IPS DF 19.7 (cell line): ENCODE data around the gene SLAMF8.

Source experiments
- DNase-seq: peaks from one replicate; pipeline ENCODE4 v3.0.0-alpha.2; 2013; ENCODE audit warnings: low read depth, low spot score

SLAMF8 gene

DNA sequence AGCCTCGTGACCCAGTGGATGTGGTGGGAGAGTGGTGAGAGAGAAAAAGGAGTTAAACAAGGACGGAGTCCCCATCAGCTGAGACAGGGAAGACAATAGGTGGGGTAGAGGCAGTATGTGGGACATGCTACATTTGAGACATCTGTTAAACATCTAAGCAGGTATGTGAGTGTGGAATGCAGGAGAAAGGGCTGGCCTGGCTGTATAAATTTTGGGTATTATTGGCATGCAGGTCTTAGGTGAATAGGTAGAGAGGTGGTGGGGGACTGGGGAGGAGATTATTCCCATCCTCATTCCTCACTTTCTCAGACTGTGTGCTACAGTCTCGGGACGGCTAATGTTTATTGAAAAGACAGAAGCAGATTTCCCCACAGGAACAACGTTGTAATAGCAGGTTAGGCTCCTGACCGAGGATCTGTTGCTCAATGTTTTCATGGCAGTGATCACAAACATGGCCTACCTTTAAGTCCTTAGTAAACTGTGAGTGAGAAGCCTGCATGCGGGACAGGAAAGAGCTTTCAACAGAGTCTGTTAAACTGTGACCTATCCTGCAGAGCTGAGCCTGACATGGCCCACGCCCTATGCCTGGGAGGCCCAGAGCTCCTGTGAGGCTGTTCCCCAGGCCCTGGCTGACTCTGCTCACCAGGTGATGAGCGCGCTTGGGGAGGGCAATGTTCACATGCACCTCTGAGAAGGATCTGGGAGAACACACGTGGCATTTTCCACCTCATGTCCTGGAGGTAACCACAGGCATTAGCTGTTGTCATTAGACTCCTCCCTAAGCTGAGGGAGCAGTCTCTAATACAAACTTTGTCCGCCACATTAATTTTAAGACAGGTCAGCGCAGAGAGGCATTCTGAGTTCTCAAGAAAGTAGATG, 19.3 kb downstream of the SLAMF8 start:
- DNase-seq, result no peak

DNA sequence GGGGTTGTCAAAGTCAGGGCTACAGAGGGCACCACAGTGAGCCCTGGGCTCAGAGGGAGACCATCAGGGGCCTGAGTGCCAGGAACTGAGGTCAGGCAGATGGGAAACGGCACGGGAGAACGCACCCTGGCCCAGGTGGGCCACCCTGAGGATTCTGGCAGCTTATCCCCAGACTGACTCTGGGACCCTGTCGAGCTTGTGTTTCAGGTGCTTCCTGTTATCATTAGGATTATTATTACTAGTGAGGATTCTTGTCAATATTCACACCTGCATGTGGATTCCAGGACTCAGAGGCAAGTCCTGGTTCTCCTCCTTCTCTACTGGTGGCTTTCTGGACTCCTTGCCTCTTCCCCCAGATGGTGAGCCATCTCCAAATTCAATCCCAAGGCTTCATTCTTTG, 20.6 kb downstream of the SLAMF8 start:
- no peak for DNase-seq

DNA sequence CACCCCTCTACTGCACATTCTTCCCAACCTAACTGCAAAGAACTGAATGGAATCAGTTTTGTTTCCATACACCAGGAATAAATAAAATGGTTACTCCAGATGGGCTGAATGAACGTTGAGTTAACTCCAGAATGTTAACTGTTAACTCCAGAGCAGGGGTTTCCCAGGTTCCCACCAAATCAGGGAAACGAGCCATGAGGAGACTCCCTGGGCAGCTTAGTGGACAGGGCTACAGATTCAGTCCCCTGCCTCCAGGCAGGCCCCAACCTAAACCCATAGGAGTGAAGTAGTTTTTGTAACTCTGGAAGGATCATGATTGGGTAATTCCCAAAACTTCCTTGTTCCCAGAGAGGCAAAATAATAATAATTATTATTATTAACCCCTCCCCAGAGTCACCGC, 21.7 kb downstream of the SLAMF8 start:
- DNase-seq, result no peak

DNA sequence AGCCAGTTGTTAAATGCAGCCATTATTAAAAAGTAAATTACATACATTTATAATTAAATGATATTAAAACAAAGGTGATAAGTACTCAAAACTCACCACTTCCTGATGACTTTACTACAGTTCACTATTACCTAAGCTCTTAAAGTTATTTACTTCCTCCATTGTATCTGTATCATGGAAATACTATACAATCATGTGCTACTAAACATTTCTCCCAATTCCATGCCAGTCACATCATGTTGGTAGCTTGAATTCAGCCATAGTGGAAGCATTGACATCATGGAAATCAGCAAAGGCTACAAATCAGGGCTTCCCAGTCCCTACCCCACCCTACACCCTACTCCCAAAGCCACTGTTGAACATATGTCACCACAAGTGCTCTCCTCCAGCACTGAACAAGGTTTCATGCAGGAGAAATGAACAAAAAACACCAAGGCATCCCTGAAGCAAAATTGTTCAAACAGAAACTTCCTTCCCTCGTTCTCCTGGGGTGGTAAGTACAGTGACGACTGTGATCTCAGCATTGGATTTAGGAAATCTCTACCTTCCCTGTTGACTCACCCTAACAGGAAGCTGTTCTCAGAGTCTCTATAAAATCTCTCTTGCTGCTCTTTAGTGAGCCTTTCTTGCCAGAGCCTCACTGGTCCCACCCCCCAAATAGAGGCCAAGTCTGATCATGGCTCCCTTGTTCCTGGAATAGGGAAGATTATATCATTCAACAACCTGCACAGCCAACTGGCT, 23.1 kb downstream of the SLAMF8 start:
- DNase-seq, result no peak

DNA sequence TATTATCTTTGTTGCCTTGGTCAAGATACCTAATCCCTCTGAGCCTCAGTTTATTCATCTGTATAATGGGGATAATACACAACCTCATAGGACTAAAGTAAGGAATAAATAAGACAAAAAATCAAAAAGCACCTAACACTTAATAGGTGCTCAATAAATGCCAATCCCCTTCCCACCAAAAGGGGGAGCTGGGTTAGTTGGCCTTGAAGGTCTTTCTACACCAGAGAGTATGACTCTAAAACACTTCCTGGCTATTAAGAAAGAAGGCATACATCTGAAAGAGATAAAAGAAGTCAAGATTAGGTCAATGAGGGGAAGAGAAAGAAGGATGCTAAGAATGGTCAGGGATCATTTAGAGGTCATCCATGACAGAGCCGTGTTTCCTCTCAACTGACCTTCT, 24.7 kb downstream of the SLAMF8 start:
- no peak for DNase-seq

DNA sequence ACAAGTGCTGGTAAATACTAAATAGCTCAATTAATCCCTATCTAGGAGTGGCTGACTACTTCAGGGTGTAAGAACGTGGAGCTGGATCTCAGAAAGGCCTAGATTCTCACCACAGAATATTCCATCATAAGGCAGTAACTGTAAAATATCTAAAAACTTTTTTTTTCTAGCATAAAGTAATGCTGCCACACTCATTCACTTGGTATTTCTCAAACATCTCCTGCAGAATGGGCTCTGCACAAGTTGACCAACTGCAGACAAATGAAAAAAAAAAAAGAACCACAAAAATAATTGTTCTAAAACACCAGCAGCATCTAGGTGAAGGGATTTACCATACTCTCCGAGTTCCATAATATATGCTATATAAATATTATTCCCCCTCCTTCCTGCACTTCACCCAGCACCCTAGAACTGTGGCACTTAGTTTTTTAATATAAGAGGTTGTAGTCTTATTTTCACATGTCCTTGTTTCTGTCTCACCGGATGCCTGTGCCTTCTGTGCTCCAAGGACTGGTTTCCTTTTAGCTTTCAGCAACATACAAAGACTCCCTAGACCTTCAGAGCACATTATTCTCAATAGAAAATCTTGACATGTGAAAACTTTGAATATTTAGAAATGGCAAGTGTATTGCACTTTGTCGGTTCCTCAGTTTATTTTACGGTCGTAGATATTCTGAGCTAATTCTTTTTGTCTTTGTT, 26.9 kb downstream of the SLAMF8 start:
- DNase-seq, result no peak

DNA sequence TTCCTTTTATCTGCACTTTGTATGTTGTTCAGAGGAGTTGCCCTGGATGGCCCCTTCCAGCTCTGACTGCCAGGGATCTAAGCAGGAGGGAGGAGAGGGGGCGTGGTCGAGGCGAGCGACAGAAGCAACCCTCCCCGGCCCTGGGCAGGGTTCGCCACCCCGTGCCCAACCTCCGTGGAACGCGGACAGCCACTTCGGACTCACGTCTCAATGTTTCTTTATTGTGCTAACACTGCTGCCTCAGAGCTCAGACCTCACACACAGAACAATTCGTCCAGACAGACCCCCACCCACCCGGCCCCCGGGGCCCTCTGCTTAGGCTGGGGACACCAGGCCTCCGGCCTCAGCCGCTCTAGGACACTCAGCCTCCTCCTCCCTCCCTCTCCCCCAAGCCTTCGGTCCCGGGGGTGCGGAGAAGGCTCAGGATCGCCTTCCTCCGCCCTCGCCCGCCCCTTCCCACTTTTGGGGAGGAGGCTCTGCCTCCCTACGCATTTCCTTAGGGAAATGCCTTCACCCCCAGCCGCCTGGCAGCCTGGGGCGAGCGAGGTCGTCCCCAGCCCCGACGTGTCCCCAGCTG, 27.5 kb downstream of the SLAMF8 start:
- DNase-seq, result no peak

DNA sequence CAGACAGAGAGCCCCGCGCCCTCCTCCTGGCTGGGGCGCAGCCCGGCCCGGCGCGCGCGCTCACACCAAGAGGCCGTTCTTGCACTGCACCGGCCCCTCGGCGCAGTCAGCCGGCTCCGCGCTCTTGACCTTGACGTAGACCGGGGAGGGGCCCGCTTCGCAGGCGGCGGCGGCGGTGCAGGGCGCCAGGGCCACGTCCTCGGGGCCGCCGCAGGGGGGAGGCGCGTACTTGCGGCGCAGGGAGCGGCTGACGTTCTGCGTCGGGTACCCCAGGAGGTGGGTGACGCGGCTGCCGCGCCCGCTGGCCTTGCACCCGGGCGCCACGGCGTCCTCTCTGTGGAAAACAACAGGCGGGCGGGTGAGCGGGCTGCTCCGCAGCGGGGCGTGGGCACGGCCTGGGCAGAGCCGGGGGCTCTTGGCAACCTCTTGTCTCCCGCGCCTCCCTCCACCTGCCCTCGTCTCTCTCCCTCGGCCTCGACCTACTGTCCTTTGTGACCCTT, 28.1 kb downstream of the SLAMF8 start:
- no peak for DNase-seq

DNA sequence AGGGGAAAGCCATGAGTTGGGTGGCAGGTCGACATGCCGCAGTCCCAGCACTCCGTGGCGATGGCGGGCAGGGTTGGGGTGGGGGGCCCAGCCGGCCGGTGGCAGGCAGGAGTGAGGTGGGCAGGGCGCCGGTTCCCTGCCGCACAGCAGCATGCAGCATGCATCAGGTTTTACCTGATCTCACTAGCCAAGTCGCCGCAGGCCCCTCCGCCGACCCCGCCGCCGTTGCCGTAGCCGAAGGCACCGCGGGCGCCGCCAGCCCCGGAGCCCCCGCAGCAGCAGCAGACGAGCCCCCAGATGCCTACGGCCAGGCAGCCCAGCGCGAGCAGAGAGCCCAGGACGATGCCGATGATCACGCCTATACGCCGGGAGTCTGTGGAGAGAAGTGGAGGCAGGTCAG, 29.0 kb downstream of the SLAMF8 start:
- DNase-seq, result no peak

DNA sequence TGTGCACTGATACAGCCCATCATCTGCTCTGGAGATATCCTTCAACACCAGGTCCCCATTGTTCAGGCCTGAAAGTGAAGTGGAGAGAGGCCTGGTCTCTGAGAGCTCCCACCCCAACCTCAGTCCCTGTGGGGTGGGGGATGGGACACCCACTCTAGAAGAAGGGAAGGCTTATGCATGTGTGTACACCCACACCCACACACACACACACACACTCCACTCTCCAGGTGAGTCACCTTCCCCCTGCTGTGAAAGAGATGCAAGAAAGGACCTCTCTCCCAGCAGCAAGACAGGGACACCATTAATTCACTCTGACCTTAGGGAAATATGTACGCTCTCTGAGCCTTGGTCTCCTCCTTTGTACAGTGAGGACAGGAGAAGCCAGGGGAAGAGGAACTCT, 29.9 kb downstream of the SLAMF8 start:
- DNase-seq, result no peak

DNA sequence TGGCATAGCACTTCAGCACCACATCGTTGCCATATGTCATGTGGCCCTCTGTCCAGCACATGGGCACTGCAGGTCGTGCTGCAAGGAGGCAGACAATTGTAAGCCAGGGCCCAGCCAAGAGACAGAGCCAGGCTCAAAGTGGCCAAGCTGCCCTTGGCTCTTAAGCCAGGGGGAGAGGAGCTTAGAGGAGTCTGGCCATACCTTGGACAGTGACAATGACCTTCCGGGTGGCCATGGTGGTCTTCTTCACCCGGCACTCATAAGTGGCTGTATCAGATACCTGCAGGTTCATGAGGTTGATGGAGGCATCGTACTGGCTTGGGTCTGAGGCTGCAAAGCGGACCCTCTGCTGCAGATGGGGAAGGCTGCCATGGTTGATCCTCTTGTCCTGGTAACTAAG, 31.2 kb downstream of the SLAMF8 start:
- no peak for DNase-seq

DNA sequence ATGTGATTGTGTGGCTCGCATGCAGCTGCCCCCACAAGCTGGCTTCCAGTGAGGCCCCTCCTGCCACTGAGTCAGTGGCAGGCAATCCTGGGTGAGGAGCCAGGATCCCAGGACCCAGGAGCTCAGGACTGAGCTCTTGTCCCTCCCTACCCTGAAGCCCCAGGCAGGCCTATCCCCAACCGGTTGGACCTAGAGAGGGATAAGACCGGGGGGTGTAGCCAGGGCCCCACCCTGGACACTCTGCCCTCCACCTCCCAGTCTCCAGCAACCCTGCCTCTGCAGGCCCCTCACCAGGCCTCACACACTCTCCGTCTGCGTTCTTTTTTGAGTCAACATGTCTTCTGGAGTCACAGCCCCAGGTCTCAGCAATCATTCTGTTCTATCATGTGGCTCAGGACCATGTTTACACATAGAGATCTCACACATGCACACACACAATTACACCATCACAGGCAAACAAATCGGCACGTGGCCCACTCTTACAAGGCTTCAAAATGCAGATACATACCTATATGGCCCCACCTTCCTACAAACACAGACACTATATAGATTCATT, 33.2 kb downstream of the SLAMF8 start:
- no peak for DNase-seq

DNA sequence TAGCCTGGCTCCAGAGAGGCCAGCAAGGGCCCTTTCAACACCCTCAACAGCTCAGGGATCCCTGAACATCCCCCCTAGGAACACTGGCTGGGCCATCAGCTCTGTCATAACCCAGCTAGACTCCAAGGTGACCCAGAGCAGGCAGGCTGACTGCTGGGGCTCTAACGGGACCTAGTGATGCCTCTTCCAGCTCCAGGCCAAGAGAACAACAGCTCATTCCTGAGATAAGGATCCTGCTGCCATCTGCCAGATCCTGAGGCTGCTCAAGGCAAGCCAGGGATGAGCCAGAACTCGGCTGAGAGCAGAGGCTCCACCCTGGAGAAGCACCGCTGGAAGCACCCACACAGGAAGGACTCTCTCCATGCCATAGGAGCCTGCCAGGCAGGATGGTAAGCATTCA, 33.8 kb downstream of the SLAMF8 start:
- DNase-seq, result no peak

DNA sequence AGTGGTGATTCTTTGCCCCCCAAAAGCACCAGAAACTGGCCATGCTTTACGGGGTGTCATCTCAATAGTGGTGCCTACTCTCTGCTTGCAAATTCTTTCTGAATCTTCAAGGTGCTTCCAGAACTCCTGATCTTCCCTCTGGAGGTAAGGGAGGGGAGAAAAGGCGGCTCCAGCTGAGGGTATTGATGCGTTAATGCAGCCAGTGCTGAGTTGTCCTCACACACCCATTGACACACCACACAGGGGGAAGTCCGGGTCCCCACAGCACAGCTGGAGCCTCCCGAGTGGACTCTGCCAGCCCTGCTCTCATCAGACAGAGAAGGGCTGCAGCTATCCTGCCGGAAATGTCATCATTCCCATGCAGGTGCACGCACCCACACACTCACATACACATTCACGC, 34.5 kb downstream of the SLAMF8 start:
- no peak for DNase-seq

DNA sequence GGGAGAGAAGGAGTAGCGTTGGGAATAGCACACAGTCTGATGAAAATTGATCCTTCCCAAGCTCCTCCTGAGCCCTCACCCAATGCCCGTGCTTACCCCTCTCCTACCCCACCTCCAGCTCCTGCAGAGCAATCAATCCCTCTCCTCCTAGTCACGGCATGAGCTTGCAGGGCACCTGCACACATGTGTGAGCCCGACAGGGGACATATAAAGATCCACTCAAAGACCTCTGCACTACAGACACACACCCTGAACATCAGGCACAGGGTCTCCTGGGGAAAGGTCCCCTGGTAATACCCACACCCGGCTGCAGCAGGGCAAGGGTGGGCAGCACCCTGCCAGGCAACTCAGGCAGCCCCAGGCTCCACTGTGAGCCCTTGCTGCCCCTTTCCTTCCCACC, 35.4 kb downstream of the SLAMF8 start:
- DNase-seq, result no peak

DNA sequence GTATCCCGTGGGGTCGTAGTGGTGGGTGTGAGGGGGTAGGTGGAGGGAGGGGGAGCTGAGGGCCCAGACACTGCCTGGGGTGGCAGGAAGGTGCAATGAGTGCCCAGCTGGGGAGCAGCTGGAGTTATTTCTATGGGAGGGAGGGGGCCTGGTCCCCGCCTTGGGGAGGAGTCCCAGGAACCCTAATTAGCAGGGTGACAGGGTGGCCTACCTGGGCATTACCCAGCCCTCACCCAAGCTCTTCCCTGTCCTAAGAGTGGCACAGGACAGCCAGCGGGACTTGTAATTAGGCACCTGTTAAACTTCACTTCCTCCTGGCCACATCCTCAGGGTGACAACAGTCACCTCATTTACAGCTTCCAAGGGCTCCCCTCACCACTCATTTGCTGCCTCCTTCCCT, 35.9 kb downstream of the SLAMF8 start, which contains the start of gene VSIG8:
Gene VSIG8 (minus strand): TSS at position 101 of the 400 bp plus-strand sequence. CDS start 136 bp downstream, outside the sequence.
- no peak for DNase-seq

DNA sequence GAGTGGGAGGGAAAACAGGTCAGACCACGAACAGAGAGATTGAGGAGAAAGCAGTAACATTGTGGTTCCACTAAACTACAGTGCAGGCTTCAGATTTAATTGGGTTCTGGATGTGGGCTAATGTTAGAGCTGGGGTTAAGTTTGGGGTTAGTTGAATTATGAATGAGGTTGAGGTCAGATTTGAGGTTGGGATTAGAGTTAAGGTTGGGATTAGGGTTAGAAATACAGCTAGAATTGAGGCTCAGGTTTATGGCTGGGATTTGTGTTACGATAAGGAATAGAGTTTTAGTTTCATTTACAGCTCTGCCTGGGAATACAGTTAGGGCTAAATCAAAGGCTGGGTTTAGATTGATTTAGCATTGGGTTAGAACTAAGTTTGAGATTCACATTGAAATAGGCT, 37.6 kb downstream of the SLAMF8 start:
- DNase-seq, result no peak

DNA sequence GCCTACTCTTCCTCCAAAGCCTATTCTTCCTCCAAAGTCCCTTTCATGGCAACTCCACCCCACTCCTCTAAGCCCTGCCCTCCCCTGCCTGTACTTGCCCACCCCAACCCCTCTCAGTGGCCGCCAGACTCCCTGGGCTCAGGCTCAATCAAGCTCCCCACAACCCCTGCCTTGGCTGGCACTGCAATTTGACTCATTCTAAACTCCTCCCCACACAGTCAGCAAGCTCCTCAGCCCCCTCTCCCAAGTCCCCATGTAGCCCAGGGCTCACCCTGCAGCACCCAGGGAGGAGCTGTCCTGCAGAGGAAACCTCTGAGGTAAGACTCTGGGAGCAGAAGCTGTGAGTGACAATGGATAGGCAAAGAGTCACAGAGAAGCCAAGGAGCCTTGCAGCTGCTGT, 39.4 kb downstream of the SLAMF8 start:
- no peak for DNase-seq

DNA sequence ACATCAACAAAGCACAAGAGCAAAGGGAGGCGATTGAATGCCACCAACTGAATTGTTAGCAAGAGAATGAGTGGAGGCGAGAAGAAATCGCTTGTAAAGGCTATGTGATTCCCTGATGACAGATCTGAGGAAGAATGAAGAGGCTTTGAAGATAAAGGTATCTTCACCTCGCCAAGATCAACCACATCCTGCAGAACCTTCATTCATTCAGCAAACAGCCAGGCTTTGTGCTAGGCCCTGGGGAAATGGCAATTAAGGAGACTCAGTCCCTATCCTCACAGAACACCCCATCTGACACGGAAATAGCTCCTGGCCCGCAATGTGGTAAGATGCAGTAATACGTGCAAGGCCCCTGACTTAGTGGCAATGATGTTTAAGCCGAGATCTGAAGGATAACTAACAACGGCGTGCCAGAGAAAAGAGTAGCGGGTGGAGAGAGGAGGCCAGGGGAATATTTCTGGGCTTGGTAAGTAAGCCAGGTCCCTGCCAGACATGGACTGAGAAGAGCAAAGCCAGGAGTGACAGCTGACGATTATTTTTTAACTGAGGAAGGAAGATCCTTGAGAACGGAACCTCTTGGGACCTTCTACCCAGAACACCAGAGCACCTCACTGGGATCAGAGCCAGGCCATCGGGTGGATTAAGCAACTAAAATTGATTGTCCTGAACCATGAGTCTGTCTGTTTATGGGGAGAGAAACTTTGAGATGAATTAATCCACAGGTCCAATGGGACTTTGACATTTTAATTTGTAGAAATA, 40.4 kb downstream of the SLAMF8 start:
- no peak for DNase-seq

DNA sequence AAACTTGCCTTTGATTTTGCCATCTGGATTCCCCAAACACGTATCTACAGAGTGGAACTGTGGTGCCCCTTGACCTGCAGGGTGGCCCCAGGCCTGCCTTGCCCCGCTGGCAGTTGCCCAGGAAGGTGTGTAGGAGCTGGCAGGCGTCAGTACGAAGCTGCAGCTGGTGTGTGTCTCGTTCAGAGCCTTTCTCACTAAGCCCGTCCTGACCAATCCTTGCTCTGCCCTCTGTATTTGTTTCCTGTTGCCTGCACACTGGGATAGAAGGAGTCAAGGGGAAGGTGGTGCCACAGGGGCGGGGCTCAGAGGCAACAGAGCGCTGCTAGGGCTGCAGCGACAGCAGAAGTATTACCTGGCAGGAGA, 41.0 kb downstream of the SLAMF8 start:
- no peak for DNase-seq

DNA sequence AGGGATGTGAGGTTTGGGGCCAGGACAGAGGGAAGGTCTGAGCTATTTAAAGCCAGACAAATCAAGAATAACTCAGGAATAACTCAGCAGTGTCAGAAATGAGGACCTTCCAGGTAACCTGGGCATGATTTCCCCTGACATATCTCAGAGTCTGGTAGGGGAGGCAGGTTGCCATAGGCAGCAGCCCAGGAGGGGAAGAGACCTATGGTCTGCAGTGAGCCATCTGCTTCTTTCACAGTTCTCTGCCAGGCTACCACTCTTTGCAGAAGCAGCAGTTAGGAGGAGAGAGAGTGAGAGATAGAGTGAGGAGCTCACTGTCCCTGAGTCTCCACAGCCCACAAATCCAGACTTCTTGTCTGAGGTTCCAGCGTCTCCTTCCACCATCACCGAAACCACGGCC, 42.1 kb downstream of the SLAMF8 start:
- no peak for DNase-seq
